ENCODE data around the gene PDE11A.

DNA sequence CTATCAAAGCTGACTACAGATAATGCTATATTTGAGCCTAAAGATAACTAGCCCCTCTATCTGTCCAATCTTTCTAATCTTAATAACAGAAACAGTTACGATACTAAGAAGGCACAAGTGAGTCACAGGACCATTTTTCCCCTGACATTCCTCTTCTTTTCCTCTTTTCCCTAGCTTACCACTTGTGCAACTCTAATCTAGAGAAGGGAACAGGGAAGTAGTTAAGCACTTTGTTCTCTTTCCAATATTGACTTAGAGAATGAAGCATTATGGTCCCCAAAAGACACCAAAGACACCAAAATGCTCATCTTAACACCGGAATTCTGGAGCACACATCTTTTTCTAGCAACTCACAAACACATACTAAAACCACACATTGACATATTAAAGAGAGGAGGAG lies 1.8 kb downstream of the PDE11A start:
- no peak for TF ChIP-seq SREBF2 (IDR thresholded peaks at IDR 0.05)
- TF ChIP-seq CTCF (IDR thresholded peaks at IDR 0.05) = no peak
- TF ChIP-seq REST (IDR thresholded peaks at IDR 0.05) = no peak
- no peak for TF ChIP-seq HEYL (CRISPR knock-in tag; IDR thresholded peaks at IDR 0.05)
- no peak for TF ChIP-seq RAD21 (conservative IDR thresholded peaks at IDR 0.05 in 1 of 2, IDR thresholded peaks at IDR 0.05 in 1 of 2)
- TF ChIP-seq POLR2A (IDR thresholded peaks at IDR 0.05; ENCODE audit: low read length) = no peak
- TF ChIP-seq, protein P1, sequence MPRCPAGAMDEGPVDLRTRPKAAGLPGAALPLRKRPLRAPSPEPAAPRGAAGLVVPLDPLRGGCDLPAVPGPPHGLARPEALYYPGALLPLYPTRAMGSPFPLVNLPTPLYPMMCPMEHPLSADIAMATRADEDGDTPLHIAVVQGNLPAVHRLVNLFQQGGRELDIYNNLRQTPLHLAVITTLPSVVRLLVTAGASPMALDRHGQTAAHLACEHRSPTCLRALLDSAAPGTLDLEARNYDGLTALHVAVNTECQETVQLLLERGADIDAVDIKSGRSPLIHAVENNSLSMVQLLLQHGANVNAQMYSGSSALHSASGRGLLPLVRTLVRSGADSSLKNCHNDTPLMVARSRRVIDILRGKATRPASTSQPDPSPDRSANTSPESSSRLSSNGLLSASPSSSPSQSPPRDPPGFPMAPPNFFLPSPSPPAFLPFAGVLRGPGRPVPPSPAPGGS (IDR thresholded peaks at IDR 0.05) = no peak
- no peak for TF ChIP-seq CHD4 (IDR thresholded peaks at IDR 0.05; ENCODE audit: borderline replicate concordance)
- TF ChIP-seq PHF8 (IDR thresholded peaks at IDR 0.05; ENCODE audit: borderline replicate concordance, low read depth) = no peak
- no peak for TF ChIP-seq JUN (IDR thresholded peaks at IDR 0.05)
- TF ChIP-seq MAX (IDR thresholded peaks at IDR 0.05) = no peak

Data from A549 (cell line).